GM12864 (cell line): ENCODE results near the gene PIK3R5.

Source experiments
- DNase-seq: peaks from one replicate; pipeline ENCODE4 v3.0.0-alpha.2; 2011; ENCODE audit warnings: low read depth
- H3K4me3 ChIP-seq: 2 replicates; pipeline ENCODE4 v1.5.1; 2011; ENCODE audit warnings: mild to moderate bottlenecking, low read depth, low read length, control low read depth
- TF ChIP-seq, protein P1 (sequence below): IDR thresholded peaks from 2 replicates; pipeline ENCODE4 v1.5.1; 2011; ENCODE audit warnings: low read depth, mild to moderate bottlenecking, moderate library complexity, low read length, control low read depth, inconsistent platforms; ENCODE audit errors: missing control alignments

PIK3R5 gene

DNA sequence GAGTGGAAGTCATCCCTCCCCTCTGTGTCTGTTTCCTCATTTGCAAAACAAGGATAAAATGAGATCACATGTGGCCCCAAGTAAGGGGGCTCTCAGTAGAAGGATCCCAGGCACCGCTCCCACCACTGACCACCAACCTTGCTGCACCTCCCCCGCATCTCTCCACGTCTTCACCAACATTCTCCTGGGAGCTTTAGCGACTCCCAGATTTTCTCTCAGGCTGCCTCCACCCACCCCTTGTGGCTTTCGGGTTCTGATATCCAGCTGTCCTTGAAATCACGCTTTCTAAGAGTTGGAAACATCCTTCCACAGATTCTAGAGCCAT is 39.4 kb upstream of the PIK3R5 start:
- TF ChIP-seq, protein P1, sequence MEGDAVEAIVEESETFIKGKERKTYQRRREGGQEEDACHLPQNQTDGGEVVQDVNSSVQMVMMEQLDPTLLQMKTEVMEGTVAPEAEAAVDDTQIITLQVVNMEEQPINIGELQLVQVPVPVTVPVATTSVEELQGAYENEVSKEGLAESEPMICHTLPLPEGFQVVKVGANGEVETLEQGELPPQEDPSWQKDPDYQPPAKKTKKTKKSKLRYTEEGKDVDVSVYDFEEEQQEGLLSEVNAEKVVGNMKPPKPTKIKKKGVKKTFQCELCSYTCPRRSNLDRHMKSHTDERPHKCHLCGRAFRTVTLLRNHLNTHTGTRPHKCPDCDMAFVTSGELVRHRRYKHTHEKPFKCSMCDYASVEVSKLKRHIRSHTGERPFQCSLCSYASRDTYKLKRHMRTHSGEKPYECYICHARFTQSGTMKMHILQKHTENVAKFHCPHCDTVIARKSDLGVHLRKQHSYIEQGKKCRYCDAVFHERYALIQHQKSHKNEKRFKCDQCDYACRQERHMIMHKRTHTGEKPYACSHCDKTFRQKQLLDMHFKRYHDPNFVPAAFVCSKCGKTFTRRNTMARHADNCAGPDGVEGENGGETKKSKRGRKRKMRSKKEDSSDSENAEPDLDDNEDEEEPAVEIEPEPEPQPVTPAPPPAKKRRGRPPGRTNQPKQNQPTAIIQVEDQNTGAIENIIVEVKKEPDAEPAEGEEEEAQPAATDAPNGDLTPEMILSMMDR, result no peak
- no peak overlapping the region for H3K4me3 ChIP-seq
- DNase-seq, result no peak

DNA sequence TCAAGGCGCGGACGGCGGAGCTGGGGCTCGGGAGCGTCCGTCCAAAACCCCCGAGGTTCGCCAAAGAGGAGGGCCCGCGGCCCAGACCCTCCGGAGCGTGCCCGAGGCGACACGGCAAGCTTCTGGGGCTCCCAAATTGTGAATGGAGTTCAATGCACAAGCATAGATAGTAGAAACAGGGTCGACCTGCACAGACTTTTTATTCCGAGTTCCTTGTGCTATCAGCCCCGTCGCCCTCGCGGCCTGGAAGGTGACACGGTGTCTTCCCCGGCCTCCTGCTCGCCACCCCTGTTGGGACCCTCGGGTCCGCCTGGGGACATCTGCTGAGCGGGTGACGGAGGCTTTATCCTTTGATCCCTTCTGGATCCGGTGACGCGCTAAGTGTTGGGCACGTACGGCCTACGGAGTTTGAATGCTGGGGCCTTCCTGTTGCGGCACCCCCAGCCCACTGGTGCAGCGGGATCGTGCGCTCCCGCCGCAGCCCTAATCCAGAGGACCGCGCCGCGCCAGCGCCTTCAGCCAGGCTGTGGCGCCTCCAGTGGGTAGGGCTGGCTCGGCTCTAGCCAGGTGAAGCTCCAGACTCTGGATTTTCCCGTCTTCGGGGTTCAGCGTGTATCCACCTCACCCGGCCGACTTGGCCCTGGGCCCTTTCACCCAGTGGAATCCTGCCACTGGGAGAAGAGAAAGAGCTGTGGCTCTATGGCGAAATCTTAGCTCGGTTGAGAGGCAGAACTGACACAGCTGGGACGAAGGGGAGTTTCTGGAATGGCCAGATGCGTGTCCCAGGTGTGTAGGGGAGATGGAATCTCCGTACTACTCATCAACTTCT is 38.8 kb upstream of the PIK3R5 start:
- TF ChIP-seq, protein P1, result no peak
- no peak overlapping the region for H3K4me3 ChIP-seq
- DNase-seq, result no peak

DNA sequence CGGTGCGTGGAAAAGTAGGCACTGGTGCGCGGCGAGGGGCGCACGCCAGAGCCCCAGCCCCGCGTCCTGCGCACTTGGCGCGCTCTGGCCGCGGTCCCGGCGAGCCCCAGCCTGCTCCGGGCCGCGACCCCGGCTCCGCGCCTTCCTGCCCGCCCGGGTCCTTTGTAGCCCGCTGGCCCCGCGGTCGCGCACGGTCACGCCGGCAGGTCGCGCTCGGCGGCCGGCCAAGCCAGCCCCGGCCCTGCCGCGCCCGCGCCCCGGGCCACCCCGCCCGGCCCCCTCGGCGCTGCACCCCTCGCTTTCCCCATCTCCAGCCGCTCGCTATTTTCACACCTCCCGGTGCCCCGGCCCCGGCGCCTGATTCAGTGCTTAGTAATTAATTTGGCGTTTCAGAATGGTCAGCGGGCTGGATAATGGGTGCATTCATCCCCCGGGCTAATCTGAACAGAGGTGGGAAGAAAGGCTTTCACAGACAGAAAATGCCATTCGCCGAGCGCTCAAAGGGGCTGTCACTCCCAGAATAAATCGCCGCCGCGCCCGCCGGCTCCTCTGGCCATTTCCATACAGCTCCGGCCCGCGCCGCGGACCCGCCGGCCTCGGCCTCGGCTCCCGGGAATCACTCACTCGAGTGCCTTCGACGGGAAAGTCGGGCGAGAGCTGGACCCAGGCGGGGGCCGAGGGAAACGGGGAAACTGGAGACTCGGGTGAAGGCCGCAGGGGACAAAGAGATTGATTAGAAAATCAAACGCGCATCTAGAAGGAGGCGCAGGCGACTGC is 38.0 kb upstream of the PIK3R5 start:
- TF ChIP-seq, protein P1, result no peak
- peak overlapping the region; percentile 31; the same call in 1 of the 2 replicates for H3K4me3 ChIP-seq
- DNase-seq, result no peak

DNA sequence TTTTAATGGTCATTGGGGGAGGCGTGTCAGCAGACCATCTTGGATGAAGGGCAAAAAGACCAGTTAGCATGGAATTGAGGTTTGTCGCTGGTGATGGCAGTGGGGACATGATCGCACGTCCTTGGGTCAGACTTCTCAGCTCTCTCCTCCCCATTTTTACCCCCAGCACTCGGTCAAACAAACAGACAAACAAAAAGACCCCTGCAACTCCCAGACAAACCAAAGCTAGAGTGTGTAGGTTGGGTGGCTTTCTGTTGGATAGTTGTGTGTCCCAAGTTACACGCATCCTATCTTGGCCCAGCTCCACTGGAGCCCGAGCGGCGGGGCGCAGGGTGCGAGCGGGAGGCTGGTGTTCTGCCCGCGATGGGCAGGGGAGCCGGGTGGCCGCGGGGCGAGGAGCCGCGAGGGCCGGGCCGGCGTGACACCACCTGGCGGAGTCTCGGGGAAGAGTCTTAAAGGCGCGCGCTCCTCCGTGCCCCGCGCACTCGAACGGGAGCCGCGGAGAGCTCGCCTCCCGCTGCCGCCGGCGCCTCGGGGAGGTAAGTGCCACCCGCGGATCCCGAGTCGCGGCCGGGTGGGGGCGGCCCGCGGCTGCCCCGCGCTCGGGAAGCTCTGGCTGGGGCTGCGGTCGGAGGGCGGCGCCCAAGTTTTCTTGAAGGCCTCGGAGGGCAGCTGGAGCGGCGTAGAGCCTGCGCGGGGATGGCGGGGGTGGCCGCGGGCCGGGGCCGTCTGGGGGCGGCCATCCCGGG is 37.3 kb upstream of the PIK3R5 start:
- no peak for DNase-seq
- TF ChIP-seq, protein P1, result peak; percentile 31
- H3K4me3 ChIP-seq, result peak overlapping the region; percentile 31

DNA sequence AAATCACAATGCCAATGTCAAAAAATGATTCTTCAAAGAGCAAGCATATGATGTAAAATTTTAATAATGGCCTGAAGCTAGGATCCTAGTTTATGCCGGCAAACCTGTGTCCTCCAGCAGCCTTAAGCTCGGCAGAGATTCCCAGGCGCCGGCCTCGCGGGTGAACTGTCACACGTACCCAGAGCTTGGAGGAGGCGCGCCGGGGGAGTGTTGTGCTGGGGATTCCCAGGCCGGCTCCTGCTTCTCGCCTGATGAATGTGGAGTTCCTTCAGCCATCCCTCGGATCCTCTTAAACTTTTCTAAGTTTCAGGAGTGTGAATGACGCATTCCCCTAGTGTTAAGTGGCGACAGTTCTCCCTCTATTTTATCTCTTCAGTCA is 36.7 kb upstream of the PIK3R5 start:
- TF ChIP-seq, protein P1, result no peak
- no peak for DNase-seq
- no peak overlapping the region for H3K4me3 ChIP-seq

DNA sequence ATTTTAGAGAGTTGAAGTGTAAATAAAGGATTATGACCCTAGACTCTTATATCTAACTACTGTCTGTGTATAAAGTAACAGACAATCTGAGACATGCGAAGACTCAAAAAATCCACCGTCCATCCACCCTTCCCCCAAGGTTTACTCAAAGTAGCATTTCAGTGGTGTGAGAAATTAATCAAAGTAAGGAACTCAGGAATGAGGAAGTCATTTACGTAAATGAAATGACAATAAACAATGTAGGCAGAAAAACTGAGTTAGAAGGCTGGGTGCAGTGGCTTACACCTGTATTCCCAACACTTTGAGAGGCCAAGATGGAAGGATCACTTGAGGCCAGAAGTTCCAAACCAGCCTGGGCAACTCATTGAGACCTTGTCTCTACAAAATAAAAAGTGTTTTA is 36.1 kb upstream of the PIK3R5 start:
- DNase-seq, result no peak
- TF ChIP-seq, protein P1, result no peak
- no peak overlapping the region for H3K4me3 ChIP-seq
